UCSD-AML1 (cell line): Measurements from ENCODE around the gene RIMBP2.

Experiments used
- DNase-seq: peaks from one replicate; lab custom pipeline; 2025; ENCODE audit not compliant: unreplicated experiment; lab: John Stamatoyannopoulos, UW

Gene RIMBP2

DNA sequence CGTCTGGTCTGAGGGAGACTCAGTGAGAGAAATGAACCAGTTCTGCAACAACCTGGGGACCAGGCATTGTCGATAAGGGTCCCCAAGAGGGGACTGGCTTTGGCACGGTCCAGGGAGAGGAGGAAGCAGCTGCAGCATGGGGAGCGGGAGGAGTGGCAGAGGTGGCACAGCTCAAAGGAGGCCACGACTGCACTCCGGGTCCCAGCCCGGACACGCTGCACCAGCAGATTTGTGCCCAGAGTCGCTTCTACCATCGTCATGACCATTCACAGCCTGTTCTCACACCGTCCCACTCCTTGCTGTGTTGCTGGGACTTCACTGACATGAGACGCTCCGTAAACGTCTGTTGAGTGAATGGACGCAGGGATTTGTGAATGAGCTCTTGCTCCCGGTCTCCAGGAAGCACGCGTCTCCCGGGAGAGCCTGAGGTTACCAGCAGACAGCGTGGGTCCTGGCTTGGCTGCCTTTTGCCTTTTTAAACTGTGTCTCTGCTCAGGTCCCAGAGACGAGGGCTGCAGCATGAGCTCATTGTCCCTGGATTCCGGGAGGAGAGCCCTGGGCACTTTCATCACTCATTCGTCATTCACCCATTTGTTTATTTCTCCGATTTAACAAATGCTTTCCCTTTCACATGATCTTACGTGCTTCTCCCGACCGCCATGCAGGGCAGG, 241.4 kb downstream of the RIMBP2 start:
- DNase-seq, result no peak

DNA sequence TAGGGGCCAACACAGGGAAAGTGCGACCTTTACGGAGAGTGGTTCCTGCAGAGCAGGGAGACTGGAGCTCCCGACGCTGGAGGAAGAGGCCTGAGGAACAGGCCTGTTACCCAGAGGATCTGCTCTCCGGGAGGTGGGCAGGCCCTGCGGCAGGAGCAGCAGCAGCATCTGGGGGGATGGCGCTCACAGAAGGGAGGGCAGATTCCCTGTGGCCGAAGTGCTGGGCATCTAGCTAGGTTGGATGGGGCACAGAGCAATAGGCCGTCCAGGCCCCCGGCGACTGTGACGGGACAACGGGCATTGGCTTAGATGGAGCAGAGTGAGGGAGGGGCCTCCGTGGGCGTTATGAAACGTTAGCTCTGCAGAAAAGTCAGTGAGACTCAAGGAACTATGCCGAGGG, 242.8 kb downstream of the RIMBP2 start:
- DNase-seq, result no peak

DNA sequence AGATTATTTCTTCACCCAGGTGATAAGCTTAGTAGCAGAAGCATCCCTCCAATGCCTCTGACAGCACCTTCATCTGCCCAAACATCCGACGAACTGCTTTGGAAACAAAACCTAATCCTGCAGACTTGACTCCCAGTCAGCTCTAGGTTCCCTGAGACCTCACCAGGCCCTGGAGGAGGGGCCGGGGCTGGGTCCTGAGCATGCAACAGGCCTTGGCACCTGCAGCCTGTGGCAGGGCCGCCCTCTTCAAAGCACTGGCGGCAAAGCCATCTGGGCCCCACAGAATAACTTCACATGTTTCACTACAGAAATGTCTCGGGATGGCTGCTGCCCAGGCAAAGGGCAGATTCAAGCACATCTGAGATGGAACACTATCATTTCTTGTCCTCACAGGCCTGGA, 245.1 kb downstream of the RIMBP2 start:
- DNase-seq, result no peak

DNA sequence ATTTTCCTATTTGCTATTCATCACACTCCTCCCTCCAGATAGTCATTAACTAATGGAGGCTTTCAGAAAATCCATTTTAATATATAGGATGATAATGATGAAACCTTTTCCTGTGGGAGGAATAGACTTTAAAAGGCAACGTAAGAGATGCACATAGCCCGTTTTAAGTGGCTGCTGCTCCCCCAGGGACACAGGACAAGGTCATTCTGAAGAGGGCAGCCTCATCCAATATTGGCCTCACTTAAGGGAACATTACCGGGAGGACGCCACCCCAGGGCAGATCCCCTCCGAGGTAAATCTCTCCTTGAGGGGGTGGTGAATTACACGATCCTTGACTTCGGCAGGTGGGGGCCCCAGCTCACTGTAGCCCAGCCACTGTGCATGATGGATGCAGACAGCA, 246.5 kb downstream of the RIMBP2 start:
- no peak for DNase-seq

DNA sequence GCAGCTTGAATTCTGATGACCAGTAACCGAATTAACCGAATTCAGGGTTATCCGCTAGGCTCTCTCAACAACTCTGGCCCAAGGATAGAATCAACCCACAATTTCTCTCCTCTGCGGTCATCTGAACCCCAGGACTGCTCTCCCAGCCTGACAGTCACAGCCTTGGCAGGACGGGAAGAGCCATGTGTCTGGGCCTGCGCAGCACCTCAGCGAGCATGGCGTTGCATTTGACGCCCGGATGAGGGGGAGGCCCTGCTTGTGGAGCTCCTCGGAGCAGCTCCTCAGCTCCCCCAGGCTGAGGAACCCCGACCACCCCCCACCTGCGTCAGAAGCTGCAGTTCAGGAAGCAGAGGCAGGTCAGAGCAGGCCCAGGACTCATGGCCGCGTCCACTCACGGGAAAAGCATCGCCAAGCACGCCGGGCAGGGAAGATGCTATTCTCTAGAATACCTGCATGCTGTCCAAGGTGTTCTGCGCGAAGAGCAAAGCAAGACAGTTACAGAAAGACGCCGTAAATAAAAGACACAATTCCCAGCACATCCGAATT, 247.3 kb downstream of the RIMBP2 start:
- no peak for DNase-seq

DNA sequence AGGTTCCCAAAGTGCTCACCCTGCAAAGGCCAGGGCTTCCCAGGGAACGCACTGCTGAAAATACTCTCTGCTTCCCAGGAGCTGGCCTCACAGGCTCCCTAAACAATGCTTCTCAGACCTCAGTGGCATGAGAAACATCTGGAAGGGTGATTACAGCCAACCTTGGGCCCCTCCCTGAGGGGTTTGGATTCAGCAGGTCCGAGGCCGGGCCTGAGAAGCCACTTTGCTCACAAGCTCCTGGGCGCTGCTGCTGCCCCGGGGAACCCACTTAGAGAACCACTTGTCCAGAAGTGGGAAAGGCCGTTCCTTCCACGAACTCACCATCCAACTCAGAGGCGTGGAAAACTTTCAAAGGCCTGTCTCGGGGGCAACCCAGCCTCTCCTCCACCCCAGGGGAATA, 247.9 kb downstream of the RIMBP2 start:
- no peak for DNase-seq

DNA sequence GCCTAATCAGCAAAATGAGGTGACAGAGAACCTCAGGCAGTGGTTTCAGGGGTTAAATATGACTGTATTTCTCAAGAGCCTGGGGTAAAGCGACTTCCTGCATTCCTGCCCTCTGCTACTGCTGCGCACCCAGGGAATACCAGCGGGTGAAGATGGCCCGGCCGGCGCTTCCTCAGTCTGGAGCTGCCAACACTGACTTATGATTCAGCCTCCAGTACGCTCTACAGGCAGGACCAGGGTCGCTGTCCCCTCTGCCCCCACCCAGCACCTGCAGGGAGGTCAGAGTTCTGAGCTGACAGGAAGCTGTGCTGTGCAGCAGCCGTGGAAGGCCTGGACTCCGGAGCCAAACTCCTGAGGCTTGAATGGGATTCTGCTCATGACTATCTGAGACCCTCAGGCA, 250.5 kb downstream of the RIMBP2 start:
- no peak for DNase-seq

DNA sequence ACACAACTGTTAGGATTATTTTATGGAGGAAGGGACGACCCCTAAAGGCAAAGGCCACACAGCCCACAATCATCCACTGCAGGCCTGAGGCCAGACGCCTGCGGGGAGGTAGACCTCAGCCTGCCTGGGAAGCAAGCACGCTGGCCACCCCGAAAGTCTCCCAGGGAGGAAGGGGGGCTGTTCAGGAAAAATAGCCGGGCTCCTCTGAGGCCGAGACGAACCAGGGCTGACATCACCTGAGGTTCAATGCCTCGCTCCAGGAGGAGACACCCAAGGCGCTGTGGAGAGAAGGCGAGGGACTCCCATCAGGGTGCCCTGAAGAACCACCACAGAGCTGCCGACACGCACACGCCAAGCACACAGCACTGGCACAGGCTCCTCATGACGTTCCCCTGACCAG, 251.1 kb downstream of the RIMBP2 start:
- no peak for DNase-seq

DNA sequence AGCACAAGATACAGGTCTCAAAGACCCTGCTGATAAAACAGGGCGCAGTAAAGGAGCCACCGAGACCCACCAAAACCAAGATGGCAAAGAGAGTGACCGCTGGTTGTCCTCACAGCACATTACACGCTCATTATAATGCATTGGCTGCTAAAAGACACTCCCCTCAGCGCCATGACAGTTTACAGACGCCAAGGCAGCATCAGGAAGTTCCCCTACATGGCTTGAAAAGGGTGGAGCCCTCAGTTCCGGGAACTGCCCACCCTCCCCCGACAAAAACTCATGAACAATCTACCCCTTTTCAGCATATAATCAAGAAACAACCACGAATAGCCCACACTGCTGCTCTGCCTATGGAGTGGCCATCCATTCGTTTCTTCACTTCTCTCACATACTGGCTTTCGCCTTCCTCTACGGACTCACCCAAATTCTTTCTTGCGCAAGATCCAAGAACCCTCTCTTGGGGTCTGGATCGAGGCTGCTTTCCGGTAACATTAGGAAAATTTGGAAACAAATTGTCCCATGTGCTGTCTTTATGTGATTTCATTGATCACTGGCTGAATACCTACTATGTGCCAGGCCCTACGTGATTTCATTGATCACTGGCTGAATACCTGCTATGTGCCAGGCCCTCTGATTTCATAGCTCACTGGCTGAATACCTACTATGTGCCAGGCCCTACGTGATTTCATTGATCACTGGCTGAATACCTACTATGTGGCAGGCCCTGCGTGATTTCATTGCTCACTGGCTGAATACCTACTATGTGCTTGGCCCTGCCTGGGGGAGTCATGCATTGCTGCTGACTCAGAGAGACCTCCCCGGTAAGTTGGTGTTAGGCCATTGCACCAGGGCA, 252.1 kb downstream of the RIMBP2 start:
- DNase-seq, result no peak

DNA sequence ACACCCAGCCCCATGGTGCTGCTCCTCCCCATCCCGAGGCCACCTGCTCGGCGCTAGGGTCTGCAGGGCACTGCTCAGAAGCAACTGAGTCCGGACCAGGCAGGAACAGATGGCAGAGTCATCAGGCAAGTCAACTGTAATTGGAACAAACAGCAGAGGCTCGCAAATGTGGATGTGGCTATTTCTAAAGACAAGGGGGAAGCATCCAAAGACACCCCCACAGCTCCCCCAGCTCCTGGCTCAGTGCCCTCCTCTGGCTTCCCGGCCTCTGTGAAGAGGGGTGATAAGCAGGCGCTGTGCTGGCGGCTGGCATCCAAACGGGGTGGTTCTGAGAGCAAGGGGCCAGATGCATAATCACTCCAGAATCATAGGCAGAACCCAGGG, 252.8 kb downstream of the RIMBP2 start:
- DNase-seq, result no peak

DNA sequence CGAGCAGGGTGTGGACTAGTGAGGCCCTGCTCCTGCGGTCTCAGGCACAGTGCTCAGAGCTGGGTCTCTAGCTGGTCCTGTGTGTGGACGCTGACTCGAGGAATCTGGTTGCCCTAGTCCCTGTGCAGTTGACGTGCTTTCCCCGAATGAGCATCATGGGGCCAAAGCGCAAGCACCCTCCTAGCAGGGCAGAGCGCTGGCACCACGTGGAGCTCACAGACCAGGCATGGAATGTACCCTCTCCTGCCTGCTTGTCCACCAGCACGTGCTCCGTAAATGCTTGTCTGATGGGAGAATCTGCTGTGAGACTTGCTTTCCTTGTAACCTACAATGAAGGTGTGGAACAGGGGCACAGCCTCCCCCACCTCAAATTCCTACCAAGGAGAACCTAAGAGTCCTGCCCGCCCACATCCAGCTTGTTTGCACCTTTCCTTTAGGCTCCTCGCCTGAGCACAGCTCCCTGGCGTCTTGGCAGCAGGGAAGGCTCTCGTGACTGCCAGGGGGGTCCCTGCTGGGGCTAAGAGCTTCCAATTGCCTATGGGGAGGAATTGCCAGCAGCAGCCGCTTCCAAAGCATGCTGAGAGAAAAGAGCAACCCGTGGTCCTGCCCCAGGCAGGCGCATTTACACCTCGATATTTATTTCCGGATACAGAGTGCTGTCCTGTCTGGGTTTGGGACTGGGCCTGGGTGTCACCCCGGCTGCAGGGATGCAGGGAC, 253.4 kb downstream of the RIMBP2 start:
- no peak for DNase-seq

DNA sequence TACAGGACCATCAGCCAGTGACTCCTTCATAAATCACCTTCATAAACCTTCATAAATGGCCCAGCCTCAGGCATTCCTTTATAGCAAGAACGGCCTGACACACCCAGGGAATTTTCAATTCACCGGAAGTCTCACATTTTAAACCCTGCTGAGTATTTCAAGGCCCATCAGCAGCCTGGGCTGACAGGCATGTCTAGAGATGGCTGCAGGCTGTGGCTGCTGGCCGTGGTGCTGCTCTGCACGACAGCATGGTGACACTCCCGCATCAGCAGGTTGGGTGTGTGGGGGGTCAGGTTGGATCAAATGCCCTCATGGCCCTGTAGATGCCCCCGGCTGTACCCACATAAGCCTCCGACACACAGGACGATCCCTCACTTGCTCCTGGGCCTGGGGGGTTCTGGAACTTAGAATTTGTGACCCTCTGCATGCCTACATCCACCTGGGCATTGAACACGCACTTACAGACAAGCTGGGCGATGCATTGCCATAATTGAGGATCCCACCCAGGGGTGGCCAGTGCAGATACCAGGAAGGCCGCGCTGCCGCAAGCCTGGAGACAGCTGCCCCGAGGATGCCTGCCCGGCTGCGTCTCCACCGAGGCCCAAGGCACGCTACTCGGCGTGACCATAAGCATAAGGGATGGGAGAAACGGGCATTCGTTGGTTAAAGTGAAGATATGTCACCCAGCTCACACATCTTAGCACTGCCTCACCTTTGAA, 254.1 kb downstream of the RIMBP2 start:
- no peak for DNase-seq

DNA sequence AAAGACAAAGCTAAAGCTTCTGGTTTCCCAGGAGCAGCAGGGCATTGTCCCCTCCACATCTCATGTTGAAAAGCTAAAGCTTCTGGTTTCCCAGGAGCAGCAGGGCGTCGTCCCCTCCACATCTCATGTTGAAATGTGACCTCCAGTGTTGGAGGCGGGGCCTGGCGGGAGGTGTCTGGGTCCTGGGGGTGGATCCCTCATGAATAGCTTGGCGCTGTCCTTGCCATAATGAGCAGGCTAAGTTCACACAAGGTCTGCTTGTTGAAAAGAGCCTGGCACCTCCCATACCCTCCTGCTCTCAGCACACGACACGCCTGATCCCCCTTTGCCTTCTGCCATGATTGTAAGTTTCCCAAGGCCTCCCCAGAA, 254.7 kb downstream of the RIMBP2 start:
- no peak for DNase-seq

DNA sequence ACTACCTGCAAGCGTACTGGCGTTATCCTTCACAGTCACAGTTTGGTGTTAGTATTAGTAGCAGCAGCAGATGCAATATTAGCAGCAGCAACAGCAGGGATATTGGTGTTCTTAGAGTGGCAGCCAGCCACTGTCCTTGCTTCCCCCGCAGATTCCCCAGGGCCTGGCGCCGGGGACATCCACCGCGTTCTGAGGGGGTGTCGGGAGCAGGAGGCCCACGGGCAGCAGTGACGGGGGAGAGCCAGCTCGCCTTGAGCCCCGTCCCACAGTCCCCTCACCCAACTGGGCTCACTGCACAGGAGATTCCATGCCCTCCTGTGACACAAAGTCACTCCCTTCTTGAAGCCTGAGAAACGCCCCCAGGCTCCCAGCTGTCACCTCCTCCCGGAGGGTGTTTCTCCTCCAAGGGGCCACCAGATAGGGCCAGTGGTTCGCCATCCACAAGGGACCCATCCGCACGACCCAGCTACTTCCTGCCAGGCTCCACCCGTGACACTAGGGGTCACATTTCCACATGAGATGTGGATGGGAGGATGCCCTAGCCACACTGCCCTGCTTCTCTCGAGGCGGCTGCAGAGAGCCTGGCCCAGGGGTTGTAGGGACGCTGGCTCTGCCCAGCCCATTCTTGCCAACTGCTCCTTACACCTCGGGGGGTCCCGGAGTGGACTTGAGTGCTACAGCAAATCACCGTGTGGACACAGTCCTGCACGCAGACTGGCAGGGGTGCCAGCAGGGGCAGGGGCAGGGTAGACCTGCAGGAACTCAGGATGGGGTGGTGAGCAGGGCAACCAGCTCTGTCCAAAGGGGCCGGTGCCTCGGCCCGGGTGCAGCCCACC, 255.3 kb downstream of the RIMBP2 start:
- no peak for DNase-seq

DNA sequence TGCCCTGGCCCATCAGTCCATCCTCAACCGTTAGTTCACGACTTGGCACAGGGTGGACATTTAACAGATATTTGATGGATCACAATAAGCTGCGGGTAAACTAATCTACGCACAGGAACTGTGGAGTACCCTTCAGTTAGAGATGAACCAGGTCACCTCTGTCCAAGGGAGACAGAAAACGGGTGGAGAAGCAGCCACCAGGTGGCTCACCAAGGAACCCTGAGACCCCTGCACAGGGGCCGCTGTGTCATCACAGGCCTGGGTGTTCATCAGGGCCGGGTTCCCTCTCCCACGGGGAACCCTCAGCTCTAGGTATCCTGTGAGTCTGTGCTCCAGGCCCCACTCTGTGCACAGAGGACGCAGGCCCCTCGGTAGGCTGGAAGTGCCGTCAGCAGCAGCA, 256.2 kb downstream of the RIMBP2 start:
- no peak for DNase-seq

DNA sequence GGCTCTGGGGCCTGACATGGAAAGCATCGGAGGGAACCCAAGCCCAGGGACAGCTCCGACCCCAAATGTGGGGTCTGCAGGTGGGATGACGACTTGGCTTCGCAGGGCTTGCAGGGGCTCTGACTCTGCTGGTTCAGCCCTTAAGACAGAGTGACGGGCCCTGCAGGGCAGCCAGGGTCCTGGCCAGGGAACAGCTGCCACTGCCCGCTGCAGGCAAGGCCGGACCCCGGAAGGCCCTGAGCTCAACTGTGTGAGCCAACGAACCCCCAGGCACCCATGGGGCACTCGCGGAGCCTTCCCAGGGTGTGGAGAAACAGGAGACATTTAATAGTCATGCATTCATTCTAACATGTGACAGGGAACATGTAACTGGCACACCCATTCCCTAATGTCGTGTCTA, 257.8 kb downstream of the RIMBP2 start:
- no peak for DNase-seq

DNA sequence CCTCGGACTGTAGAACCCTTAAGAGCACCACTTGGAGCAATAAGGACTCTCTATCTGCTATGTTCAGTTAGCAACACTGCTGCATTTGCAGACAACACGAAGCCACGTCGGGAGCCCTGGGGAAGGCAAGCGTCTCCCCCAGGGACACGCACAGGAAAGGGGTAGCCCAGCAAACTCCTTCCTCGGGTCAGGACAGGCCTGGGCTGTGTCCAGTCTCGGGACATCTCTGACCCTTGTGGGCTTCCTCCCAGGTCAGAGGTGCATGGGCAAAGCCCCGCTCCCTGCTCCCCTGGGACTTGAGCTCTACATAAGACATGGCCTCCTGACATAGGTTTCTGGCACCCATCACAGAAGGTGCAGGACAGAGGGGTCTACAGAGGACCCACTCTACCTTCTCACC, 258.9 kb downstream of the RIMBP2 start:
- DNase-seq, result no peak

DNA sequence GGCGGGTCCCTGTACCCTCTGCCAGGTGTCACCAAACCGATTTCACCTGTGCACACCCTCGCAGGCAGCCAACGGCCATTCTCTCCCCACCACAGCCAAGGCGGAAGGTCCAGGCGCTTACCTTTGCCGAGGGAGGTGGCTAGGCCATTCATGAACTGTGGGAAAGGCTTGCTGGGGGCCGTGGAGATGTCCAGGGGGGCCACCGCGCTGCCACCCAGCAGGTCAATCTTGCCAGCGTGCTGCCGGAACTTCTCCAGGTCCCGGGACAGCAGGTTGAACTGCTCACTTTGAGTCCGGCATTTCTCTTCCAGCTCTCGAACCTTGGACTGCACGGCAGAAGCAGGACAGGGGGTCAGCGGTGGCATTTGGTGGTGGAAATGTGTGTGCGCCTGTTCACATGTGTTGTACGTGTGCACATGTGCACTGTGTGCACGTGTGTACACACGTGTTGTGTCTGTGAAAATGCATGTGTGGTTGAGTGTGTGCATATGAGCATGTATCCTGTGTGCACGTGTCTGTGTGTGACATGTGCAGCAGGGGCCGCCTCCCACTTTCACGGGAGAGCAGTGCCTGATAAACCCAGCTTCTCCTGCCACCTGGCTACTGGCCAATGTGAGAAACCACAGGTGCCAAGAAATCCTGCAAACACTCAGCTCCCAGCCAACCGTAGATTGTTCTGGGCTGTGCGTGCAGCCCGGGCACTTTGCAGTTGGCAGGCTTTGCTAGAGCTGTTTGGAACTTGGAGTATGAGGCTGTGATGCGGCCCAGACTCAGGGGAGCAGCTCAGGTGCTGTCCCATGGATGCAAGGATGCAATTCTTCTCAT, 259.5 kb downstream of the RIMBP2 start:
- DNase-seq, result no peak

DNA sequence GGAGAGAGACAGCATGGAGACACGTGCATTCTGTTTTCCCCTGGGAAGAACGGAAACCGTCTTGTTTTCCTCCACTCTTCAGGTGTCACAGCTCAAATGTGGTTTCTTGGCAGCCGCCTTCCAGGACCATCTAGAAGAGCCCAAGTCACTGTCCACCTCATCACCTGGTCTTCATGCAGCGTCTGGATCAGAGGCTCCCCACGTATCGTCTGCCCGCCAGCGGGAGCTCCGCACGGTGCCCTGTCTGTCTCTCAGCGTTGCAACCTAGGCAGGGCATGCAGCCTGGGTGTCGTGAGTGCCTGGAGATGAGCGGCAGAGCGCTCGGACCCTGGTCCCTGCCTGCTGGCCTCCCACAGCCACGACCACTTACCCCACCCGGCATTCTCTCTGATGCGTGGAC, 260.9 kb downstream of the RIMBP2 start:
- no peak for DNase-seq
